Keratinocyte (primary cell): ENCODE results near the gene GTPBP1. TPM values are rescaled to one million over a fixed set of nuclear protein-coding genes. Genes with fewer than 3 reads are reported as not detected.

Experiments used
- DNase-seq: peaks from one replicate; pipeline ENCODE4 v3.0.0-alpha.2; 2011; ENCODE audit warnings: low read depth, missing footprints, low spot score
- FAIRE-seq: peaks from 2 replicates; lab custom pipeline; 2011; peaks lifted over from hg19 to GRCh38; lab: Jason Lieb, UNC
- H2AFZ ChIP-seq: 2 replicates; pipeline ENCODE4 v1.6.0; 2012; ENCODE audit warnings: low read length, control low read depth, inconsistent platforms; ENCODE audit not compliant: control insufficient read depth
- H3K27ac ChIP-seq: 2 replicates; pipeline ENCODE4 v1.5.1; 2011; ENCODE audit warnings: low read length; ENCODE audit not compliant: control insufficient read depth, insufficient read depth
- H3K27me3 ChIP-seq: 3 replicates; pipeline ENCODE4 v1.6.0; 2011; ENCODE audit warnings: low read length; ENCODE audit not compliant: control insufficient read depth, insufficient read depth; ENCODE audit errors: extremely low read depth
- H3K36me3 ChIP-seq, 2 experiments: 2 replicates in 1 of 2; 3 replicates in 1 of 2; pipeline ENCODE4 v1.5.1; 2011; ENCODE audit warnings: low read length in 2 of 2, mild to moderate bottlenecking in 1 of 2; ENCODE audit not compliant: control insufficient read depth in 2 of 2, insufficient read depth in 2 of 2; ENCODE audit errors: extremely low read depth in 1 of 2
- H3K4me1 ChIP-seq: 3 replicates; pipeline ENCODE4 v1.5.1; 2011; ENCODE audit warnings: low read length; ENCODE audit not compliant: control insufficient read depth, insufficient read depth; ENCODE audit errors: extremely low read depth
- H3K4me2 ChIP-seq: 3 replicates; pipeline ENCODE4 v1.6.0; 2011; ENCODE audit warnings: low read depth, low read length; ENCODE audit not compliant: control insufficient read depth, insufficient read depth; ENCODE audit errors: extremely low read depth
- H3K4me3 ChIP-seq, 3 experiments: fragments of 200-600 bp in 1 of 3; sonication (generic) in 1 of 3; 2 replicates in 2 of 3; 3 replicates in 1 of 3; pipeline ENCODE4 v1.5.1; 2011 to 2016; ENCODE audit warnings: low read length in 3 of 3, mild to moderate bottlenecking in 3 of 3, control low read depth in 2 of 3, inconsistent platforms in 1 of 3, low read depth in 1 of 3, mixed read lengths in 1 of 3, mixed run types in 1 of 3, moderate library complexity in 1 of 3; ENCODE audit not compliant: control insufficient read depth in 2 of 3, insufficient read depth in 2 of 3; ENCODE audit errors: extremely low read depth in 1 of 3
- H3K79me2 ChIP-seq: 2 replicates; pipeline ENCODE4 v1.6.0; 2012; ENCODE audit warnings: low read length; ENCODE audit not compliant: control insufficient read depth, insufficient read depth
- H3K9ac ChIP-seq: 3 replicates; pipeline ENCODE4 v1.6.0; 2011; ENCODE audit warnings: low read length; ENCODE audit not compliant: control insufficient read depth, insufficient read depth; ENCODE audit errors: extremely low read depth
- H3K9me1 ChIP-seq: 3 replicates; pipeline ENCODE4 v1.6.0; 2011; ENCODE audit warnings: low read length; ENCODE audit not compliant: control insufficient read depth, insufficient read depth; ENCODE audit errors: extremely low read depth
- H3K9me3 ChIP-seq: 2 replicates; pipeline ENCODE4 v1.5.1; 2012; ENCODE audit warnings: low read depth, low read length; ENCODE audit not compliant: control insufficient read depth
- H4K20me1 ChIP-seq: 3 replicates; pipeline ENCODE4 v1.6.0; 2011; ENCODE audit warnings: low read length; ENCODE audit not compliant: control insufficient read depth, insufficient read depth; ENCODE audit errors: extremely low read depth
- EZH2 ChIP-seq: IDR thresholded peaks from one replicate; pipeline ENCODE4 v1.6.1; 2012; ENCODE audit warnings: inconsistent platforms, mild to moderate bottlenecking, low read length, moderate library complexity
- dilution Hi-C: fragments of 300-500 bp; cut with MboI; formaldehyde crosslinking; loops from one replicate; pipeline ENCODE4 v1.7.0; 2020; ENCODE audit warnings: low sequenced_read_pairs; ENCODE audit not compliant: extremely low pct_ligation_motif_present
- polyA plus RNA-seq, 5 experiments: library from polyadenylated mRNA; depleted of rRNA in 3 of 5; stranded (reverse) in 3 of 5; stranded (forward) in 1 of 5; unstranded in 1 of 5; fragments of >200 nt; gene quantifications; 1 replicate in 1 of 5; 2 replicates in 3 of 5; 3 replicates in 1 of 5; pipeline versions ENCODE4 v1.2.1 to v1.2.3, GENCODE V29; 2011 to 2012; ENCODE audit warnings: missing spikeins in 2 of 5, low read depth in 1 of 5, low replicate concordance in 1 of 5
- TF ChIP-seq, protein P1 (sequence below), 3 experiments: IDR thresholded peaks in 1 of 3; conservative IDR thresholded peaks in 1 of 3; optimal IDR thresholded peaks in 1 of 3; 2 replicates in 2 of 3; 3 replicates in 1 of 3; pipeline versions ENCODE3 to v1.5.1; 2011; ENCODE audit warnings: low read length in 3 of 3, mild to moderate bottlenecking in 3 of 3, moderate library complexity in 2 of 3, control low read depth in 1 of 3, inconsistent platforms in 1 of 3; ENCODE audit not compliant: insufficient read depth in 2 of 3; ENCODE audit errors: extremely low read depth in 1 of 3

Gene GTPBP1
- polyA plus RNA-seq, 1 donor (not counting 4 experiments of a cell fraction or from before 2014, with no cell fraction given) = 16.3 TPM

DNA sequence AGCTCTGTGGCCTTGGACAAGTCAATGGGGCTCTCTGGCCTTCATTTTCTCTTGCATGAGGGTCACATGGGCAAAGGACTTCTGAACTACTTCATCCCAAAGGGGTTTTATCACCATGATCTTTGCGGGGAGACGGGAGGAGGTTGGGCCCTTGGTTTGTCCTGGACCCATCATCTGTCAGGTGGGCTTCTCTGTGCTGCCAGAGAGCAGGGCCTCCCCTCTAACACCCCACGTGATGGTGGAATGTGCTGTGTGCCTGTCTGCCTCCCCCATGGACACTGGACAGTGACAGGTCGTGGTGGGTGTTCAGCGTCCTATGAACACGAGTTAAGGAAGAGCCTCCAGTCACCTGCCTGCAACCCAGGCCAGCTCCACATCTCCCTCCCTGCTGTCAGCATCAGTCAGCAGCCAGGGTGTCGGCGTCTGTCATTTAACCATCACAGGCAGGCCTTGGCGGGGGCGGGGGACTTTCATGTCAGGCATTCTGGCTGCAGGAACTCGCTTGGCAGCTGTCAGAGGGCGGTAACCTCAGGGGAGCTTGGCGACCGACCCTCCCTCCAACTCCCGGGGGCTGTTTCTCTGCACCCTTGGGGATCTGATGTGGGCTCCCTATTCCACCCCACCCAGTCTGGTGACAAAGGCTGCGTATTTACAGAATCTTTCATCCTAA lies 52.7 kb downstream of the GTPBP1 start:
- FAIRE-seq = no peak
- Histone ChIP-seq H3K27ac (no peak overlapping the region), H3K4me3 (no peak overlapping the region), H3K79me2 (peaks cover under 1% of the 10 kb centered on the region), H3K9ac (no peak overlapping the region), H3K4me2 (no peak overlapping the region), H2AFZ (no peak overlapping the region), H4K20me1 (no peaks in the 10 kb centered on the region), H3K36me3 (no peaks in the 10 kb centered on the region), H3K4me1 (peaks cover 20% of the 10 kb centered on the region), H3K9me1 (no peaks in the 10 kb centered on the region), H3K27me3 (no peaks in the 10 kb centered on the region), H3K9me3 (no peaks in the 10 kb centered on the region)
- dilution Hi-C loops = no loop called here
- TF ChIP-seq EZH2 = no peak
- TF ChIP-seq, protein P1, sequence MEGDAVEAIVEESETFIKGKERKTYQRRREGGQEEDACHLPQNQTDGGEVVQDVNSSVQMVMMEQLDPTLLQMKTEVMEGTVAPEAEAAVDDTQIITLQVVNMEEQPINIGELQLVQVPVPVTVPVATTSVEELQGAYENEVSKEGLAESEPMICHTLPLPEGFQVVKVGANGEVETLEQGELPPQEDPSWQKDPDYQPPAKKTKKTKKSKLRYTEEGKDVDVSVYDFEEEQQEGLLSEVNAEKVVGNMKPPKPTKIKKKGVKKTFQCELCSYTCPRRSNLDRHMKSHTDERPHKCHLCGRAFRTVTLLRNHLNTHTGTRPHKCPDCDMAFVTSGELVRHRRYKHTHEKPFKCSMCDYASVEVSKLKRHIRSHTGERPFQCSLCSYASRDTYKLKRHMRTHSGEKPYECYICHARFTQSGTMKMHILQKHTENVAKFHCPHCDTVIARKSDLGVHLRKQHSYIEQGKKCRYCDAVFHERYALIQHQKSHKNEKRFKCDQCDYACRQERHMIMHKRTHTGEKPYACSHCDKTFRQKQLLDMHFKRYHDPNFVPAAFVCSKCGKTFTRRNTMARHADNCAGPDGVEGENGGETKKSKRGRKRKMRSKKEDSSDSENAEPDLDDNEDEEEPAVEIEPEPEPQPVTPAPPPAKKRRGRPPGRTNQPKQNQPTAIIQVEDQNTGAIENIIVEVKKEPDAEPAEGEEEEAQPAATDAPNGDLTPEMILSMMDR (optimal IDR thresholded peaks at IDR 0.05 in 1 of 3, IDR thresholded peaks at IDR 0.05 in 1 of 3, conservative IDR thresholded peaks at IDR 0.05 in 1 of 3; ENCODE audit: extremely low read depth in 1 of 3, insufficient read depth in 2 of 3, low read length in 3 of 3) = no peak
- DNase-seq = no peak

DNA sequence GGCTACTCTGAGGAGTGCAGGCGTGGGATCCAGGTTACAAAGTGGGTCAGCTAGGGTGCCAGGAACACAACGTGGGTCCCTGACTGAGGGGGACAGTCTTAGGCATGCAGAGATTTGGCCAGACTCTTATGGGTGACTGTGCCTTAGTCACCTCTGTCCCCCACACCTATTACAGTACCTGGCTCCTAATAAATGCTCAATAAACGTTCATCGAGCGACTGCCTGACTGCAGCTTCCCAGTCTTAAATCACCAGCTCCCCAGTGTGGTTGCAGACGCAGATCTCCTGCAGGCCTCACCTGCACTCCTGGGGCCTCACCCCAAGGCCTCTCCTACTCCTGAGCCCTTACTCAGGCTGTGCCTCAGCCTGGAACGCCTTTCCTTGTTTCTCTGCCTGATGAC lies 53.3 kb downstream of the GTPBP1 start:
- H3K36me3 ChIP-seq = no peaks in the 10 kb centered on the region
- no peak overlapping the region for H3K9ac ChIP-seq
- no peaks in the 10 kb centered on the region for H4K20me1 ChIP-seq
- no peaks in the 10 kb centered on the region for H3K79me2 ChIP-seq
- peaks cover 20% of the 10 kb centered on the region for H3K4me1 ChIP-seq
- no peak overlapping the region for H3K4me2 ChIP-seq
- H3K27me3 ChIP-seq = no peaks in the 10 kb centered on the region
- no peak overlapping the region for H2AFZ ChIP-seq
- DNase-seq = no peak
- no peak for FAIRE-seq
- dilution Hi-C loops = no loop called here
- no peaks in the 10 kb centered on the region for H3K9me1 ChIP-seq
- no peak for TF ChIP-seq EZH2
- TF ChIP-seq, protein P1 (optimal IDR thresholded peaks at IDR 0.05 in 1 of 3, IDR thresholded peaks at IDR 0.05 in 1 of 3, conservative IDR thresholded peaks at IDR 0.05 in 1 of 3; ENCODE audit: extremely low read depth in 1 of 3, insufficient read depth in 2 of 3, low read length in 3 of 3) = no peak
- H3K9me3 ChIP-seq = no peaks in the 10 kb centered on the region
- no peak overlapping the region for H3K4me3 ChIP-seq
- H3K27ac ChIP-seq = no peak overlapping the region
